Lung (tissue), 12 donors: ENCODE data around the gene SLC2A6. TPM values are rescaled to one million over a fixed set of nuclear protein-coding genes. Genes with fewer than 3 reads are reported as not detected.

Experiments
- ATAC-seq: fragments of 200-7000 bp; cut with Tn5 transposase; one replicate; pipeline ENCODE4 v1.9.1; 2020; ENCODE audit warnings: moderate number of reproducible peaks; ENCODE audit not compliant: insufficient read depth, low FRiP score
- DNase-seq, 3 donors: peaks; one replicate each; pipeline ENCODE4 v3.0.0-alpha.2; 2013 to 2017
- H3K27ac ChIP-seq, 2 donors: one replicate each; pipeline ENCODE4 v1.5.1; 2013; ENCODE audit warnings: mild to moderate bottlenecking in 2 of 2, moderate library complexity in 2 of 2, control low read depth in 1 of 2, inconsistent platforms in 1 of 2, low read depth in 1 of 2, low read length in 1 of 2
- H3K27me3 ChIP-seq, 3 donors: one replicate each; pipeline ENCODE4 v1.5.1; 2013; ENCODE audit warnings: low read length in 2 of 3; ENCODE audit not compliant: control insufficient read depth in 3 of 3, insufficient read depth in 3 of 3
- H3K36me3 ChIP-seq, 4 donors: one replicate each; pipeline ENCODE4 v1.5.1; 2013; ENCODE audit warnings: low read length in 4 of 4, mild to moderate bottlenecking in 1 of 4, moderate library complexity in 1 of 4; ENCODE audit not compliant: control insufficient read depth in 4 of 4, insufficient read depth in 4 of 4
- H3K4me1 ChIP-seq, 5 donors: one replicate each; pipeline ENCODE4 v1.5.1; 2013; ENCODE audit warnings: low read length in 5 of 5, mild to moderate bottlenecking in 2 of 5, moderate library complexity in 1 of 5; ENCODE audit not compliant: control insufficient read depth in 5 of 5, insufficient read depth in 5 of 5
- H3K4me3 ChIP-seq: one replicate; pipeline ENCODE4 v1.5.1; 2013; ENCODE audit warnings: mild to moderate bottlenecking, control low read depth, moderate library complexity
- H3K9ac ChIP-seq, 2 donors: one replicate each; pipeline ENCODE4 v1.5.1; 2013; ENCODE audit warnings: low read length in 2 of 2, control low read depth in 1 of 2; ENCODE audit not compliant: insufficient read depth in 1 of 2
- H3K9me3 ChIP-seq, 4 donors: one replicate each; pipeline ENCODE4 v1.5.1; 2013; ENCODE audit warnings: low read length in 3 of 4, mild to moderate bottlenecking in 1 of 4, moderate library complexity in 1 of 4; ENCODE audit not compliant: control insufficient read depth in 4 of 4, insufficient read depth in 3 of 4
- CTCF ChIP-seq: IDR thresholded peaks from 2 replicates; pipeline ENCODE4 v1.5.1; 2012; ENCODE audit warnings: mild to moderate bottlenecking; ENCODE audit errors: control extremely low read depth, extremely low read depth
- WGBS, 2 donors: extraction: QIAGEN DNeasy Blood & Tissue Kit; methylation state at CpG; one replicate each; pipeline ENCODE4 v1.1.7; 2013; 5-methylcytosine and 5-hydroxymethylcytosine counted together
- polyA plus RNA-seq, 2 donors: library from polyadenylated mRNA; stranded (reverse); fragments of 200-250 nt; gene quantifications; one replicate each; pipeline ENCODE4 v1.2.1, GENCODE V29; 2013
- total RNA-seq, 2 donors: library from RNA; depleted of rRNA in 1 of 2; stranded (reverse); fragments of >200 nt in 1 of 2; gene quantifications; one replicate each; pipeline ENCODE4 v1.2.1, GENCODE V29; 2014 to 2021
- donor health status: control.
- donor health status: control.
- donor health status: Bipolar disorder and iron deficiency.
- donor health status: healthy.
- donor health status: DM: yes; HTN: yes; CAD: no.

The SLC2A6 gene
- total and polyA plus RNA-seq, 4 donors = 8.4 to 49.6 (median 18.5) TPM

GRCh38 chr9:133473743-133474142 is 5.2 kb downstream of the SLC2A6 start:
- no peak for TF ChIP-seq CTCF
- Histone ChIP-seq H3K27me3 (no peaks in the 10 kb centered on the region), H3K9ac (no peak overlapping the region), H3K36me3 (peaks cover 0 to 17% (median 0%) of the 10 kb centered on the region in 4 donors), H3K4me1 (peaks cover 0 to 10% (median 0%) of the 10 kb centered on the region in 5 donors), H3K4me3 (no peak overlapping the region), H3K27ac (no peak overlapping the region), H3K9me3 (no peaks in the 10 kb centered on the region)
- ATAC-seq (no peak), DNase-seq (no peak)
- 87 to 91% methylated on average over 20 of the region's 20 CpGs for WGBS, 2 donors

GRCh38 chr9:133472753-133473378 is 6.0 kb downstream of the SLC2A6 start:
- ATAC-seq = no peak
- H3K27me3 ChIP-seq = no peaks in the 10 kb centered on the region
- peaks cover 0 to 26% (median 0%) of the 10 kb centered on the region in 4 donors for H3K36me3 ChIP-seq
- H3K4me1 ChIP-seq = peaks cover 0 to 4% (median 0%) of the 10 kb centered on the region in 5 donors
- H3K9me3 ChIP-seq = no peaks in the 10 kb centered on the region
- WGBS, 2 donors = 72 to 77% methylated on average over 19 of the region's 19 CpGs
- no peak overlapping the region for H3K4me3 ChIP-seq
- H3K9ac ChIP-seq = no peak overlapping the region
- DNase-seq = no peak
- TF ChIP-seq CTCF = no peak
- H3K27ac ChIP-seq = no peak overlapping the region

- Histone ChIP-seq H3K27me3 (no peaks in the 10 kb centered on the region), H3K4me1 (peaks cover 0 to 4% (median 0%) of the 10 kb centered on the region in 5 donors), H3K27ac (no peak overlapping the region), H3K9me3 (no peaks in the 10 kb centered on the region), H3K4me3 (no peak overlapping the region), H3K36me3 (peaks cover 0 to 28% (median 0%) of the 10 kb centered on the region in 4 donors), H3K9ac (no peak overlapping the region)
- ATAC-seq (no peak), DNase-seq (no peak)
- no peak for TF ChIP-seq CTCF
- 84 to 92% methylated on average over 11 of the region's 11 CpGs for WGBS, 2 donors
These were observed 6.6 kb downstream of the SLC2A6 start for GRCh38 chr9:133472277-133472645.
